GM21529 (cell line): Measurements from ENCODE around the gene BORA.
"Not testable (repeated sequence)": the region's sequence is repeated elsewhere in the genome, so short reads cannot be mapped to it uniquely, and the experiment has no call there.

Experiments used
- ATAC-seq: cut with Tn5 transposase; IDR thresholded peaks from one replicate; pipeline ENCODE4 v1.9.1; 2021; ENCODE audit not compliant: unreplicated experiment

BORA gene

DNA sequence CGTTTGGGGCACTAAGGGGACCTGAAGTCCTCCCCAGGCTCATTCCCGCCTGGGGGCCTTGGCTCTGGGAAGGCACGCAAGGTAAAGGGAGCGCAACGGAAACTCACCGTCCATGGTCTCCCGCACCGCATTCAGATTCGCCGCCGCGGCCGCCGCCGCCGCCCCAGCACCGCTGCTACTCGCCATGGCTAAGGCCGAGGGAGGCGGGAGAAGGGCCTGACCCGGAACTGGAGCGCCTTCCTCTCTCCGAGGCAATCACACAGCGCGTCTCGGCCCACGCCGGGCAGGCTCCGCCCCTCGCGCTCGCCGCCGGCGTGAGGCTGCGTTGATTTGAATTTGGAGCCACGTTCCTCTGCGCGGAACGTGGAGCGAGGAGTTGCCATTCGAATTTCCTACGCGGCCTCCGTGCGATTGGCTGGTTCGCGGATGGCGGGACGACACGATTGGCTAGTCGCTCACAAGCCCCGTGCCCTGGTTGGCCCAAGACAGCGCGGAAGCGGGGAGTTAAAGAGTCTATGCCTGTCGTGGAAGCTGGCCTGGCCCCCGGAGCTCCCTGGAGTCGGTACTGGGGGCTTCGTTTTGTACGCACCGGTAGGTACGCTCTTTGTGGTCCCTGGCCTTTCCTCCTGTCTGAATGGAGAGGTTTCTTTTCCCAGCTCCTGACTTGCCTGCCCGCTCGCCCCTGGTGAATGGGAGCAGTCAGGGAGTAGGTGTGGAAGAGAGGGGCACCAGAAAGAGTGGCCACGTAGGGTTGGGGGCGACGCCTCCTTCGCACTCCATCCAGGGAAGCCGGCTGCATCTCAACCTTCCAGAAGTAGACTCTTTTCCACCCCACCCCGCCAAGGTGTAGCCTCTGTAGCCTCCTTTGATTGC, at the start of gene BORA, which contains the start of gene MZT1:
BORA (plus strand) TSS at position 507 of the 873 bp plus-strand sequence. CDS start 1,018 bp downstream, outside the sequence.
MZT1 (minus strand) TSS at position 213 of the 873 bp plus-strand sequence; CDS start at position 186, 27 bp downstream.
- ATAC-seq: peak; percentile 91

DNA sequence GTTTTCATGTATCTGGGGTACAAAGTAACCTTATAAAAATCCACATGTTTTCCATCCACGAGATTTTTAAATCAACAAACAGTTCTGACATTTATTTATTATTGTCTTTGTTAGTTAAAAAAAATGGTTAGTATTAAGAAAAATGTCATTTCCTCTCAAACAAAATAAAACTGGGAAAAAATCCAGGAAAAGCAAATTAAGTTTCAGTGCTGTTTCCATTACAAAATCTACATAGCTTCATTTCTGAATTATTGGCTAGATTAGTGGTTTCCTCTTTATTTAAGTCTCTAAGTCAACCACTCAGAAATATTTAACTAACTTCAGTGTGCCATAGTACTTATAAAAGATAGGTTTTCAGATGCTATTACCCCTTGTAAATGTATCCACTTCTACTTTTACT, 49.4 kb upstream of the BORA start:
- ATAC-seq: no peak

DNA sequence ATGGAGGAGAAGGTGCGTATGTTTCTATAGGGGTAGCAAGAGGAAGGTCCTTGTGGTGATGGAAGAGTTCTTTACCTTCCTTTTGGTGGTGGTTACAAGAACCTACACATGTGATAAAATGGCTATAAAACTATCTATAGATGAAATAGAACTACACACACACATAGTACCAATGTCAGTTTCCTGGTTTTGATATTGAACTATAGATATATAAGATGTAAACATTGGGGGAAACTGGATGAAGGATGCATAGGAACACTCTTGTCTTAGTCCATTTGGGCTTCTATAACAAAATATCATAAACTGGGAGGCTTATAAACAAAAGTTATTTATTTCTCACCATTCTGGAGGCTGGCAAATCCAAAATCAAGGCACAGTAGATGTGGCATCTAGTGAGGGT, 47.4 kb upstream of the BORA start:
- no peak for ATAC-seq

DNA sequence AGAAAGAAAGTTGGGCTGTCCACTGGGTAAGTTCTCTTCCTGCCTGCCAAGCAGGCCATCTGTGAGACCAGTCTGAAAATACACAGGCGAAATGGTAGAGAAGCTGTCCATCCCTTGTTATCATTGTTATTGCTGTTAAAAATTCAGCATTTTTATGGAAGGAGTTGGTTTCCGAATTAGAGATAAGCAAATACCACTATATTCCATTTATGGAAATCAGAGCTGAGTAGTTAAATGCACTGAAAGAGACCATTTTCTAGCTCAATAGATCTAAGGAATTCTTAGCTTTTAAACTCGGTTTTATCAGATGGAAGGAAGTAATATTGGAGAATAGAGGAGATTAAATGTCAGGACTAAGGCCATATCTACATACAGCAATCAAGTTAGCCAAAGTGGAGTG, 41.0 kb upstream of the BORA start:
- ATAC-seq: no peak

DNA sequence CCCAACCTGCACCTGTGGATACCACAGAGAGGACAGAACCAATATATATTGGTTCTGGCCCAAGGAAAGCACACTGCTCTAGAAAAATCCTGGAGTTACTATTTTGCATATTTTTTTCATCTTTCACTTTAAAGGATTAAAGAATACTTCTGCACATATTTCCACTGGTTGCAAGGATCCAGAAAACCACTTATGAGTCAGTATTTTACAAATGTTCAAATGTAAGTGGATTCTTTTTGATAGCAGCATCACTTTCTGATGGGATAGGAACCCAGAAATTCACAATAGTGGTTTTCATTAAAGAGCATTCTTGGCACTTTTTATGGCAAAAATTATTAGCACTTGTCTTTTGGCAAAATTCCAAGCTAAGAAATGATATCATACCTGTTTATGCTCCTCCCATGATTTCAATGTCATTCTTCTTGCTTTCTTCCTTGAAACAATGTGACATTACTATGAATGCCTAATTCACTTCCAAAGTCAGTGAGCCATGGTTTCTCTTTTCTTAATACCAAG, 38.5 kb upstream of the BORA start:
- no peak for ATAC-seq

DNA sequence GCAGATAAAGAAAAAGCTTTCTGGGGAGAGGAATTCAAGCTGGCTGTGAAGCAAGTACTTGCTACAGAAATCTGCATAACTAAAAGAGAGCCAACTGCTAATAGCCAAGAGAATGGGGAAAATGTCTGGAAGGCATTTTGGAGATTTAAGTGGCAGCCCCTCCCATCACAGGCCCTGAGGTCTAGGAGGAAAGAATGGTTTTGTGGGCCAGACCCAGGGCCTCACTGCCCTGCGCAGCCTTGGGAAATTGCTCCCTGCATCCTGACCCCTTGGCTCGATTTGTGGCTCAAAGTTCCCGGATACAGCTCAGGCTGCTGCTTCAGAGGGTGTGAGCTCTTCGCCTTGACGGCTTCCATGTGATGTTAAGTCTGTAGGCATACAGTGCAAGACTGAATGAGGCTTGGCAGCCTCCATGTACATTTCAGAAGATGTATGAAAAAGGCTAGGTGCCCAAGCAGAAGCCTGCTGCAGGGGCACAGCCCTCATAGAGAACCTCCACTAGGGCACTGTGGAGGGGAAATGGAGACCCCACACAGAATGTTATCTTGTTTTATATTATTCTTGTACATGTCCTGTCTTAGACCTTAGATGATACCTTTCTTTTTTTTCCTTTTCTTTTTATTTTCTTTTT, 34.7 kb upstream of the BORA start:
- ATAC-seq: no peak

DNA sequence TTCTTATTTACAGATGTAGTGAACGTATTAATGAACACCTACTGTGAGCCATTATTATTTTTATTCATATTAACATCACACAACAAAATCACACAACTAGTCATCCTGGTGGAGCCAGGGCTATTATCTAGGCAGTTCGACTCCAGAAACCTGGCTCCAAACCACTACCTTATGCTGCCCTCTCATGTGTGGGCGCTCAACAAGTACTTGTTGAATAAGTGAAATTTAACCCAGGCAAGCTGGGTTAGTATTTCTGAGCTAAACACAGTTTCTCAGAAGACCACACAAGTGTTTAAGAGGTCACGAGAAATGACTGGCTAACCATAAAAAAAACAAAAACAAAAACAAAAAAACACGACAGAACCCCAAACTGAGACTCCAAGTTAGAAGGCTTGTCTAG, 33.9 kb upstream of the BORA start:
- ATAC-seq: no peak

DNA sequence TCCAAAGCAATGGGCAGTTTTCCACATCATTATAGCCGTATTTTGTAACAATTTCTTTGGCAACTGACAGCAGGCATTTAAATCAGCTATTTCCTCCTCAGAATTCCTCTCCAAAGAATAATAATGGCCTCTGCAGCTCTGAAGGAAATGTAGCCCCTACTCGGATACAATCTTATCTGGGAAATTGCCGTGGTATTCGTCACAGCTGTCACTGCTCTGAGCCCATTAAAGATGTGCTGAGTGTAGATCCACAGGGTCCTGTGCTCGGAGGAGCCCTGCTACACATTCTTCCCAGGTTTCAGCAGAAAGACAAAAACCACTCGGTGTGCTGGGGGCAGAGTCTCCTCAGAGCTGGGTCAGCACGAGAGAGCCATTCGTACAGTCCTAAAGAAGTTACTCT, 33.4 kb upstream of the BORA start:
- no peak for ATAC-seq

DNA sequence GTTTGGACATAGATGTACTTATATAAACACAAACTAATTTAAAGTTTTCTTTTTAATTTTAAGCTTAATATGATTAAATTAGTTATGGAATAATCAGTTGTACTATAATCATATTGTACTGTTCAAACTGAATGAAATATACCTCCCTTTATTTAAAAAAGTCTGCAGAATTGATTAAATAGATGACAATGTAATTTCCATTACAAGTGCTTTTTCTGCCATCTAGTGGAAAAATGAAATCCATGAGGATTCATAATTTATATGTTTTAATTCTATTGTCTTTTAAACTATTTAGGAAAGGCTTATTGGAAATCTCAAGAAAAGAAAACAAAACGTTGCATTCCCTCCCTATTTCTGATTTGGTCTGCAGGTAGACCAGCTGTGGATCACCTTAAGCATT, 31.1 kb upstream of the BORA start:
- ATAC-seq: no peak

DNA sequence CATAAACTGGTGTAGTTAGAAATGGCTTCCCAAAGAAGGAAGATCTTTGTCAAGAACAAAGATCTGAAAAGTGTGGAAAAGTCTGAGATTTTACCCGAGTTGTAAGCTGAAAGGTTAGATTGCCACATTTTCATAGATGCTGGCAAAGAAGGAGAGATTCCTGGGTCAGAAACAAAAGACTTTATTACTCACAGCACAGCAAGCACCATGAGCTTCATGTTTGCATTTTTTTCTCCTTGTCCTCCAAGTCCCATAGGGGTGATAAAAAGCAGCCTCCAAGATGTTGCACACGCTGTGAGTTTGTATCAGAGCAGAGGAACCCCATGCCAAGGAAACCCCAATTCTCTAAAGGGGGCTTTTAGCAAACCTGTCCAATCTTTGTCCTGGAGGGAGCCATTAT, 29.6 kb upstream of the BORA start:
- no peak for ATAC-seq

DNA sequence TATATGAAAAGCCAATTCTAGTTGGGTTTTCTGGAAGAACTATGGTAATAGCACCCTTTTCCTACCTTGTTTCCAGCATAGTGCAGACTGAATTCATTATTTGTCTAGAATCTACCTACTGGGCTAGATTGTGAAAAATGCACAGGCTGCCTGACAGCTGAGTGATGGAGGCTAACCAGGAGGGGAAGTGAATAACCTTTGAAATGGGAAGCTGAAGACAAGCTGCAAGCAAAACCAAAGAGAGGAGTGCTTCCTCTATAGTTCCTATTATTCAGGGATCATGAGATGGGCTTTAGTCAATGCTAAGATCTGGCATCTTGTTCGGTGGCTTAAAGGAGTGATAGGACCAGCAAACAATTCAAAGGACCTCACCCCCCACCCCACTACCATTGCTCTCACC, 27.2 kb upstream of the BORA start:
- no peak for ATAC-seq

DNA sequence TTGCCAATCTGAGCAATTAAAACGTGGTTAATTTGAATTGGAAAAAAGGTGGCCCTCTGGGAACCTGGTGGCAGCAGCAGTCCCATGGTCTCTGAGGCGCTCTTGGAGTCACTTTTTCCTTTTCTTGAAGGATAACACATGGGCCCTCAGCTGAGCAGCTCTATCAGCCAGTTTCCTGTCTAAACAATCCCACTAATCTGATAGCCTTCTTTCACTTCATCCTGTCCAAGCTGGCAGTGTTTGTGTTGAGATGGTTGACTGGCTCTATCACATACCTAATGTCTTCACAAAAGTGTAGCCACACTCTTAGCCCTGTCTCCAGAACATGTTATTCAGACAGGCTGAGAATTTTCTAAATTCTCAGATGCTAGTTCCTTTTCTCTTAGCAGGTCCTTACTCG, 10.9 kb upstream of the BORA start:
- ATAC-seq: no peak

DNA sequence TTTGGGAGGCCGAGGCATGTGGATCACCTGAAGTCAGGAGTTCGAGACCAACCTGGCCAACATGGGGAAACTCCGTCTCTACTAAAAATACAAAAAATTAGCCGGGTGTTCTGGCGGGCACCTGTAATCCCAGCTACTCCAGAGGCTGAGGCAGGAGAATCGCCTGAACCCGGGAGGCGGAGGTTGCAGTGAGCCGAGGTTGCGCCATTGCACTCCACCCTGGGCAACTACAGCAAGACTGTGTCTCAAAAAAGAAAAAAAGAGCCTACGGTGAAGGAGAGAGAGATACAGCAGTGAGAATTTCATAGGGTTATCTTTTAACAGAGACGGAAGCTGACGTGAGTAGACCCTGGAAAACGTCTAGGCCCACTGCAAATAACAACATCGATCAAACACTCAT, 1.5 kb upstream of the BORA start:
- not testable (repeated sequence) for ATAC-seq

DNA sequence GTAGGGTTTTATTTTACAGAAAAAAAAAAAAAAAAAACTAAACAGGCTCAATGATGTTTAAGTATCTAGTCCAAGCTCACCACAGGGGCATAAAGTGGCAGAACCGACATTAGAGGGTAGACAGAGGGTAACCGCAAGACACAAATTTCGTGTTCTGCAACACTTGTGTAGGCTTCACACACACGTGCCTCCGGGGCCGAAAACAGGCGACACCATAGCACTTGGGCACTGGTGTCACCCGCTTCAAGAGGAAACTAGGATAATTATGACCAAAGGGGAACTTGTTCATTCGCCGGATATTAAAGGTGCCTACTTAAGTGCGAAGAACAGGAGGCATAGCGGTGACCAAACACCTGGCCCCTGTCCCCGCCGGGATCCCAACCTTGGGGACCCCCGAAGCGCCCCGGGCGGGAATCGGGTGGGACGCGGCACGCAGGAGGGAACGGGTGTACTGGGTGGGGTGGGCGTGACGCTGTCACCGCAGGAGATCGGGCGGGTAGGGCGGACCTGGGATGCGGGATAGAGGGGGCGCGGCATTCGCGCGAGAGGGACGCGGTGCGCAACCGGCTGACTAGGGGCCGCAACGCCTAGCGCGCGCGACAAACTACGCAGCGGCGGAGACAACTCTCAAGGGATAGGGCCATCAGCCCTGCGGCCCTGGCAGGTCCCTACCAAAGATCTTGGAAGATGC, 852 bp upstream of the BORA start:
- ATAC-seq: peak; percentile 28

DNA sequence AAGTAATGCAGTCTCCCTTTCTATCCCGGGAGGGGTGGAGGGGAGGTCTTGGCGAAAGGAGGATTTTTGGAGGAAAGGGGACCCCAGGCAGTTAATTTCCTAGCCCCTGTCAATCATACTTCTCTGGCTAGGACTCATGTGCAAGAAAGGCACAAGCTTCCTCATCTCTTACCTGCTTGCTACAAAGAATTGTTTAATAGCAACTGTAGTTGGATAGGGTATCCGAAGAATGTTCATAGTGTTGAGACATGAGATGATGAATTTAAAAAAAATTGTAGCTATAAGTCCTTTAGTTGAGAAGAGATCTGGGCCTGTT, 525 bp downstream of the BORA start:
- no peak for ATAC-seq

DNA sequence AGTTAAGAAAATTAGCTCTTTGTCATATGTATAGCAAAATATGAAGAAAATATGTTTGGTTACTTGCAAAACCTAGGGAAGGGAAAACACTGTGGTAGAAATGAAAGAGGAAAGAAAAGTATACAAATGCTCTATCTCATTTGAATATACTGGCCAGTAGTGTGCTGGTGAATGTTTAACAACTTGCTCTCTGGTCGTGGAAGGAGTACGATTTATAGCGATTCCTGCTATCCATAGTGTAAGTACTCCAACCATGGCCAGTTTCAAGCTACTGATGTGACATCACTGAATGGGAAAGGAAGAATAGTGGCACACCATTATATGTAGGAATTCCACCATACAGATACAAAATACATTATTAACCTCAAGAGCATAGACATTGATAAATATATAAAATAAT, 9.3 kb downstream of the BORA start:
- no peak for ATAC-seq

DNA sequence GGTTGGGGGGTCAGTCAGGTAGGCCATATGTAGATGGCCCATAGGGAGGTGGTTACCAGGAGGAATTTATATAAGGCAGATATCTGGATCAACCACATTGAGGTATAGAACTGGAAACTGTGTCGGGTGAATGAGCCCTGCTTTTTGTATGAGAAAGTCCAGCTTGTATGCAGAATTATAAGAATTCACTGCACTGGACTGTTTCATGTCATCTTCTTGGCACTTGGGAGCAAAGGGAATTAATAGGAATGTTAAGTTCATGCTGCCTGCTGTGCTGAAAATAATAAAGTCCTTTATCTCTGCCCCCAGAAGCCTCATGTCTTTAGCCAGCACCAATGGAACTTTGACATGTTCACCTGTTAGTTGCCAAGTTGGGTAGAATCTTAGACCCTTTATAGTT, 12.3 kb downstream of the BORA start:
- ATAC-seq: no peak

DNA sequence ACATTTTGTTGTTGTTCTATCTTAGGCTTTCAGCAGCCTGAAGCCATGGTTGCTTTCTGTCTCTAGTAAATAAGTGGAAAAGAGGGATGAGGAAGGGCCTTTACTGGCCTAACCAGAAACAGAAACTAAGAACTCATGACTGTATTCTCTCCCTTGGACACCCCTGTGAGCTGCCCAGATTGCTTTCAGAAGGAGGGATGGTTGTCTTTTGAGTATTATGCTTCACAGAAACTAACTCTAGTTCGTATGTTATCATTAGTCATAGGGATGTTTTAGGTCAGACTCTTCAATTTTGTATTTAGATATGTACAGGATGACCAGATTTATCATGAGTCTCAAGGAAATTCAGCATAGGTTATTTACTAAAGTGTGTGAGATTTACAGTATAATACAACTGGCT, 17.5 kb downstream of the BORA start:
- ATAC-seq: no peak

DNA sequence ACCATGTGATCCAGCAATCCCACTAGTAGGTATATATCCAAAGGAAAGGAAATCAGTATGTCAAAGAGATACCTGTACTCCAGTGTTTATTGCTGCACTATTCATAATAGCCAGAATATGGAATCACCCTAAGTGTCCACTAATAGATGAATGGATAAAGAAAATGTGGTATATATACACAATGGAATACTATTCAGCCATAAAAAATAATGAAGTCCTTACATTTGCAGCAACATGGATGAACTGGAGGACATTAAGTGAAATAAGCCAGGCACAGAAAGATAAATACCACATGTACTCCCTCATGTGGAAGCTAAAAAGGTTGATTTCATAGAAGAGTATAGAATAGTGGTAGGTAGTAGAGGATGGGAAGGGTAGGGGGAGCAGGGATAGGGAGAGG, 23.5 kb downstream of the BORA start:
- no peak for ATAC-seq

DNA sequence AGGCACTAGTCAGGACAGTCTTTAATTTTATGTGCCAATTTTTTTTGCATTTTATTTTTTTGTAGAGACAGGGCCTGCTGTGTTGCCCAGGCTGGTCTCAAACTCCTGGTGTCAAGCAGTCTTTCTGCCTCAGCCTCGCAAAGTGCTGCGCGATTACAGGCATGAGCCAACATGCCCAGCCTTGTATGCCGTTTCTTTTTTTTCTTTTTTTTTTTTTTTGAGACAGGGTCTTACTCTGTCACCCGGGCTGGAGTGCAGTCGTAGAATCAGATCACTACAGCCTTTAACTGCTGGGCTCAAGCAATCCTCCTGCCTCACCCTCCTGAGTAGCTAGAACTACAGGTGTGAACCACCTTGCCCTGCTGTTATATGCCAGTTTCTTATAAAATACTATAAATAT, 26.4 kb downstream of the BORA start:
- no peak for ATAC-seq

DNA sequence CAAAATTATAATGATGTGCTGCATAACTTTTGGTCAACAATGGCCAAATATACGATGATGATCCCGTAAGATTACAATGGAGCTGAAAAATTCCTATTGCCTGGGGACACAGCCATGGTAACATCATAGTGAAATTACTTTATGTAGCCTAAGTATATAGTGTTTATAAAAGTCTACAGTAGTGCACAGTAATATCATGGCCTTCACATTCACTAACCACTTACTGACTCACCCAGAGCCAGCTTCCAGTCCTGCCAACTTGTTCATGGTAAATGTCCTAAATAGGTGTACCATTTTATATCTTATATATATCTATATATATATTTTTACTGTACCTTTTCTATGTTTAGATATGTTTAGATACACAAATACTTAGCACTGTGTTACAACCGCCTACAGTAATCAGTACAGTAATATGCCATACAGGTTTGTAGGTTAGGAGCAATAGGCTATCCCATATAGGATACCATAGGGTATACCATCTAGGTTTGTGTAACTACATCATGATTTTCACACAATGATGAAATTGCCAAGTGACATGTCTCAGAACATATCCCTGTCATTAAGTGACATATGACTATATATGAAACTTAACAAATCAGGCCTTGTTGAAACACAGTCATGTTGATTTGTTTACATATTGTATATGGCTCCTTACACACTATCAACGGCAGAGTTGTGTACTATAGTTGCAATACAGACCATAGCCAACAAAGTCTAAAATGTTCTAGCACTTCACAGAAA, 30.2 kb downstream of the BORA start:
- ATAC-seq: no peak
